HCT116 (cell line): ENCODE data around the gene DTX1. TPM values are rescaled to one million over a fixed set of nuclear protein-coding genes. Genes with fewer than 3 reads are reported as not detected.

Experiments
- ATAC-seq: fragments of 200-7000 bp; cut with Tn5 transposase; 2 replicates; pipeline ENCODE4 v1.9.1; 2020; ENCODE audit warnings: mild to moderate bottlenecking, moderate library complexity
- BruUV-seq: library from RNA; stranded (reverse); fragments of 400-500 nt; replicated peaks from 2 replicates; lab custom pipeline; 2021; lab: Mats Ljungman, UMichigan
- CTCF ChIA-PET: fragments of 300-600 bp; sonication (Branson Sonifier 250); formaldehyde crosslinking; loops from one replicate; lab custom pipeline; 2021; ENCODE audit warnings: antibody characterized with exemption; lab: Charles Lee
- POLR2A ChIA-PET: fragments of 300-600, 350-600 bp; sonication (Branson Sonifier 250); formaldehyde crosslinking; loops from one replicate; lab custom pipeline; 2021; ENCODE audit warnings: antibody characterized with exemption; lab: Charles Lee
- RAD21 ChIA-PET, 2 experiments: fragments of 300-600 bp; sonication (Branson Sonifier 250); formaldehyde crosslinking; loops; one replicate each; lab custom pipeline; 2023; ENCODE audit warnings: low total read pairs in 2 of 2; ENCODE audit not compliant: uncharacterized antibody in 2 of 2, unreplicated experiment in 2 of 2, low non-redundant PET in 1 of 2; lab: Charles Lee
- DNase-seq: peaks from one replicate; pipeline ENCODE4 v3.0.0-alpha.2; 2010; ENCODE audit warnings: low read depth, low spot score
- H2AFZ ChIP-seq: fragments of 200-600 bp; shearing (Covaris generic), sonication (generic); 2 replicates; pipeline ENCODE4 v1.6.1; 2017; ENCODE audit warnings: low read depth, mixed run types, mixed read lengths, antibody characterized with exemption, low read length; ENCODE audit not compliant: poor library complexity, severe bottlenecking
- H3K27ac ChIP-seq: 2 replicates; pipeline ENCODE4 v1.5.1; 2012; ENCODE audit warnings: low read depth, low read length
- H3K27me3 ChIP-seq: fragments of 200-600 bp; sonication (generic); 2 replicates; pipeline ENCODE4 v1.6.1; 2016; ENCODE audit warnings: mixed run types, low read length, mixed read lengths; ENCODE audit not compliant: insufficient read depth
- H3K36me3 ChIP-seq, 2 experiments: fragments of 200-500 bp in 1 of 2; fragments of 200-600 bp in 1 of 2; sonication (Bioruptor generic) in 1 of 2; sonication (generic) in 1 of 2; 2 replicates each; pipeline versions ENCODE4 v1.5.1 to v1.6.1; 2014 to 2016; ENCODE audit warnings: low read length in 2 of 2, inconsistent platforms in 1 of 2, mixed read lengths in 1 of 2, mixed run types in 1 of 2; ENCODE audit not compliant: insufficient read depth in 2 of 2, control insufficient read depth in 1 of 2
- H3K4me1 ChIP-seq, 2 experiments: fragments of 200-600 bp in 1 of 2; sonication (generic) in 1 of 2; 2 replicates each; pipeline versions ENCODE4 v1.5.1 to v1.6.1; 2012 to 2017; ENCODE audit warnings: low read length in 2 of 2, inconsistent platforms in 1 of 2, mild to moderate bottlenecking in 1 of 2, mixed read lengths in 1 of 2, mixed run types in 1 of 2, moderate library complexity in 1 of 2; ENCODE audit not compliant: insufficient read depth in 2 of 2, control insufficient read depth in 1 of 2
- H3K4me2 ChIP-seq: fragments of 200-600 bp; sonication (generic); 2 replicates; pipeline ENCODE4 v1.6.1; 2017; ENCODE audit warnings: mixed run types, low read length, mixed read lengths
- H3K4me3 ChIP-seq, 2 experiments: fragments of 200-600 bp in 1 of 2; sonication (generic) in 1 of 2; replicated peaks in 1 of 2; 2 replicates each; pipeline ENCODE4 v1.5.1; 2011 to 2016; ENCODE audit warnings: low read length in 2 of 2, control low read depth in 1 of 2, low read depth in 1 of 2, mild to moderate bottlenecking in 1 of 2, mixed read lengths in 1 of 2, mixed run types in 1 of 2
- H3K79me2 ChIP-seq: fragments of 200-600 bp; sonication (generic); 2 replicates; pipeline ENCODE4 v1.6.1; 2017; ENCODE audit warnings: mild to moderate bottlenecking, mixed run types, low read length, moderate library complexity, mixed read lengths; ENCODE audit not compliant: insufficient read depth
- H3K9ac ChIP-seq: fragments of 200-600 bp; sonication (generic); 2 replicates; pipeline ENCODE4 v1.6.1; 2016; ENCODE audit warnings: low read length, mixed read lengths
- H3K9me2 ChIP-seq: fragments of 200-600 bp; sonication (generic), shearing (Covaris generic); 2 replicates; pipeline ENCODE4 v1.6.1; 2017; ENCODE audit warnings: mixed run types, mild to moderate bottlenecking, moderate library complexity; ENCODE audit not compliant: insufficient read depth
- H3K9me3 ChIP-seq, 2 experiments: fragments of 200-500 bp in 1 of 2; fragments of 200-600 bp in 1 of 2; sonication (Bioruptor generic) in 1 of 2; sonication (generic) in 1 of 2; 2 replicates each; pipeline ENCODE4 v1.6.1; 2014 to 2017; ENCODE audit warnings: low read length in 2 of 2, mixed read lengths in 2 of 2, inconsistent platforms in 1 of 2, low read depth in 1 of 2, mild to moderate bottlenecking in 1 of 2, mixed run types in 1 of 2, moderate library complexity in 1 of 2; ENCODE audit not compliant: control insufficient read depth in 1 of 2, insufficient read depth in 1 of 2
- H4K20me1 ChIP-seq: fragments of 200-600 bp; sonication (generic), shearing (Covaris generic); 2 replicates; pipeline ENCODE4 v1.6.1; 2017; ENCODE audit warnings: mixed run types, mild to moderate bottlenecking, moderate library complexity; ENCODE audit not compliant: insufficient read depth
- CBX3 ChIP-seq: IDR thresholded peaks from 2 replicates; pipeline ENCODE4 v1.6.1; 2012; ENCODE audit warnings: low read depth
- EGR1 ChIP-seq: IDR thresholded peaks from 2 replicates; pipeline ENCODE4 v1.6.1; 2012; ENCODE audit warnings: low read depth
- POLR2AphosphoS5 ChIP-seq: IDR thresholded peaks from 2 replicates; pipeline ENCODE4 v1.6.1; 2011; ENCODE audit warnings: mild to moderate bottlenecking, low read depth, low read length, moderate library complexity
- SP1 ChIP-seq: IDR thresholded peaks from 2 replicates; pipeline ENCODE4 v1.6.1; 2012; ENCODE audit warnings: low read depth
- SRF ChIP-seq: IDR thresholded peaks from 2 replicates; pipeline ENCODE4 v1.6.1; 2012; ENCODE audit warnings: low read depth
- TCF7L2 ChIP-seq: IDR thresholded peaks from 2 replicates; pipeline ENCODE4 v1.7.0; 2011; ENCODE audit warnings: borderline replicate concordance, inconsistent platforms; ENCODE audit not compliant: insufficient read depth, insufficient read length; ENCODE audit errors: extremely low read depth
- YY1 ChIP-seq: IDR thresholded peaks from 2 replicates; pipeline ENCODE4 v1.6.1; 2011; ENCODE audit warnings: low read length, low read depth, moderate library complexity, mild to moderate bottlenecking; ENCODE audit not compliant: insufficient replicate concordance; ENCODE audit errors: extremely low read depth
- intact Hi-C: fragments of 100-400 bp; cut with micrococcal nuclease; formaldehyde crosslinking; loops from 2 replicates; pipeline ENCODE4 v1.10.0; 2022
- total RNA-seq: library from RNA; stranded (reverse); gene quantifications from one replicate; pipeline ENCODE4 v1.2.1, GENCODE V29; 2021; ENCODE audit not compliant: unreplicated experiment
- TF ChIP-seq, protein P1 (sequence below), 3 experiments: fragments of 200-600 bp in 1 of 3; sonication (generic) in 1 of 3; IDR thresholded peaks in 2 of 3; conservative IDR thresholded peaks in 1 of 3; 2 replicates each; pipeline ENCODE4 v1.5.1; 2012 to 2017; ENCODE audit warnings: low read depth in 2 of 3, low read length in 2 of 3, antibody characterized with exemption in 1 of 3, borderline replicate concordance in 1 of 3, control low read depth in 1 of 3, mild to moderate bottlenecking in 1 of 3, mixed read lengths in 1 of 3, mixed run types in 1 of 3, moderate library complexity in 1 of 3; ENCODE audit not compliant: insufficient read depth in 1 of 3
- TF ChIP-seq, protein P2 (sequence below): IDR thresholded peaks from 2 replicates; pipeline ENCODE4 v1.6.1; 2011; ENCODE audit warnings: mild to moderate bottlenecking, low read length, moderate library complexity; ENCODE audit not compliant: insufficient replicate concordance; ENCODE audit errors: extremely low read depth

Gene DTX1
- total RNA-seq, 1 experiment from 2014 or later = not detected

DNA sequence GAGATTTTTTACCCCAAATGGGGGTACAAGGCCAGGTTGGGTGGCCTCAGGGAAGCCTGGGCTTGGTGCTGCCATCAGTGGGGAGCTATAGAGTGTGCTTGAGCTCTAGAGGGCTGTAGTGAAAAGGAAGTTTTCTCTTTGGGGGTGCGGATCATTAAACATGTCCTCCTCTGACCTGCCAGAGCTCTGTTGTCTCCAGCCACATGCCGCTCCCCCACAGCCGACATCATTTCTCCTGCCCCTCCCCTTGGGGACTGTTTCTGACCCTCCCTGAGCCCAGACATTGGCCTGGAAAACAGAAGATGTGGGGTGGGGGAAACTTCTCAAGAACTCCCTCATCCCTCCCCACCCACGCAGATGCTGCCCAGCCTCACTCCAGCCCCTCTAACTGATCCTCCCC is 25.3 kb downstream of the DTX1 start (continued):
- TF ChIP-seq YY1 = no peak

DNA sequence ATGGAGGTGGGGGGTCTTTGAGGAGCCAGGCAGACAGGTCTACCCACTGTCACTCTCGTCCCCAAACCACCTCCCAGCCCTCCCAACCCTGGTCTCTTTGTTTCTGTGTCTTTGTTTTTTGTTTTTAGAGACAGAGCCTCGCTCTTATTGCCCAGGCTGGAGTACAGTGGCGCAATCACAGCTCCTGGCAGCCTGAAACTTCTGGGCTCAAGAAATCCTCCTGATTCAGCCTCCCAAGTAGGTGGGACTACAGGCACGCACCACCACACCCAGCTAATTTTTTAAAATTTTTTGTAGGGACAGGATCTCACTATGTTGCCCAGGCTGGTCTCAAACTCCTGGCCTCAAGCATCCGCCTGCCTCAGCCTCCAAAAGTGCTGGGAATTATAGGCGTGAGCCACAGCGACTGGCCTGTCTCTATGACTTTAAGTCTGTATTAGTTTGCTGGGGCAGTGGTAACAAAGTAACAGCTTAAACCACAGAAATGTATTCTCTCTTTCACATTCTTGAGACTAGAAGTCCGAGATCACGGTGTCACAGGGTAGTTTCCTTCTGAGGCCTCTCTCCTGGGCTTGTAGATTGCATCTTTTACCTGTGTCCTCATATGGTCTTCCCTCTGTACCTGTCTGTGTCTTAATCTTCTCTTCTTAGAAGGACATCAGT is 26.1 kb downstream of the DTX1 start:
- BruUV-seq = no TSS peak

More for the DNA sequence above, 26.1 kb downstream of the DTX1 start:
- Histone ChIP-seq H3K9me3 (no peaks in the 10 kb centered on the region), H3K4me2 (no peak overlapping the region), H3K79me2 (no peaks in the 10 kb centered on the region), H3K27me3 (no peaks in the 10 kb centered on the region), H3K27ac (no peak overlapping the region), H2AFZ (no peak overlapping the region), H3K9ac (no peak overlapping the region), H3K4me1 (no peaks in the 10 kb centered on the region), H3K4me3 (no peak overlapping the region), H3K9me2 (no peaks in the 10 kb centered on the region), H3K36me3 (no peaks in the 10 kb centered on the region), H4K20me1 (no peaks in the 10 kb centered on the region)
- ATAC-seq (no peak), DNase-seq (no peak)
- TF ChIP-seq, protein P1, sequence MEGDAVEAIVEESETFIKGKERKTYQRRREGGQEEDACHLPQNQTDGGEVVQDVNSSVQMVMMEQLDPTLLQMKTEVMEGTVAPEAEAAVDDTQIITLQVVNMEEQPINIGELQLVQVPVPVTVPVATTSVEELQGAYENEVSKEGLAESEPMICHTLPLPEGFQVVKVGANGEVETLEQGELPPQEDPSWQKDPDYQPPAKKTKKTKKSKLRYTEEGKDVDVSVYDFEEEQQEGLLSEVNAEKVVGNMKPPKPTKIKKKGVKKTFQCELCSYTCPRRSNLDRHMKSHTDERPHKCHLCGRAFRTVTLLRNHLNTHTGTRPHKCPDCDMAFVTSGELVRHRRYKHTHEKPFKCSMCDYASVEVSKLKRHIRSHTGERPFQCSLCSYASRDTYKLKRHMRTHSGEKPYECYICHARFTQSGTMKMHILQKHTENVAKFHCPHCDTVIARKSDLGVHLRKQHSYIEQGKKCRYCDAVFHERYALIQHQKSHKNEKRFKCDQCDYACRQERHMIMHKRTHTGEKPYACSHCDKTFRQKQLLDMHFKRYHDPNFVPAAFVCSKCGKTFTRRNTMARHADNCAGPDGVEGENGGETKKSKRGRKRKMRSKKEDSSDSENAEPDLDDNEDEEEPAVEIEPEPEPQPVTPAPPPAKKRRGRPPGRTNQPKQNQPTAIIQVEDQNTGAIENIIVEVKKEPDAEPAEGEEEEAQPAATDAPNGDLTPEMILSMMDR (IDR thresholded peaks at IDR 0.05 in 2 of 3, conservative IDR thresholded peaks at IDR 0.05 in 1 of 3; ENCODE audit: borderline replicate concordance in 1 of 3, insufficient read depth in 1 of 3, low read depth in 2 of 3, low read length in 2 of 3) = no peak
- TF ChIP-seq YY1 (no peak), SRF (no peak), SP1 (no peak), TCF7L2 (no peak), EGR1 (no peak), POLR2AphosphoS5 (no peak), CBX3 (no peak)
- TF ChIP-seq, protein P2, sequence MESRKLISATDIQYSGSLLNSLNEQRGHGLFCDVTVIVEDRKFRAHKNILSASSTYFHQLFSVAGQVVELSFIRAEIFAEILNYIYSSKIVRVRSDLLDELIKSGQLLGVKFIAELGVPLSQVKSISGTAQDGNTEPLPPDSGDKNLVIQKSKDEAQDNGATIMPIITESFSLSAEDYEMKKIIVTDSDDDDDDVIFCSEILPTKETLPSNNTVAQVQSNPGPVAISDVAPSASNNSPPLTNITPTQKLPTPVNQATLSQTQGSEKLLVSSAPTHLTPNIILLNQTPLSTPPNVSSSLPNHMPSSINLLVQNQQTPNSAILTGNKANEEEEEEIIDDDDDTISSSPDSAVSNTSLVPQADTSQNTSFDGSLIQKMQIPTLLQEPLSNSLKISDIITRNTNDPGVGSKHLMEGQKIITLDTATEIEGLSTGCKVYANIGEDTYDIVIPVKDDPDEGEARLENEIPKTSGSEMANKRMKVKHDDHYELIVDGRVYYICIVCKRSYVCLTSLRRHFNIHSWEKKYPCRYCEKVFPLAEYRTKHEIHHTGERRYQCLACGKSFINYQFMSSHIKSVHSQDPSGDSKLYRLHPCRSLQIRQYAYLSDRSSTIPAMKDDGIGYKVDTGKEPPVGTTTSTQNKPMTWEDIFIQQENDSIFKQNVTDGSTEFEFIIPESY = no peak
- POLR2A ChIA-PET = no interaction called here
- RAD21 ChIA-PET = no interaction called here
- intact Hi-C loops = no loop called here
- CTCF ChIA-PET = no interaction called here
